DMS53 treated with DMSO at 0.1 percent for 48 hours (cell line): ENCODE data around the gene FBP1.
"Not testable (repeated sequence)": the region's sequence is repeated elsewhere in the genome, so short reads cannot be mapped to it uniquely, and the experiment has no call there.

Experiments
- DNase-seq: peaks from one replicate; lab custom pipeline; 2025; ENCODE audit not compliant: unreplicated experiment; lab: John Stamatoyannopoulos, UW

The FBP1 gene

GRCh38 chr9:94581728-94582127 lies 57.6 kb downstream of the FBP1 start:
- DNase-seq: no peak

- no peak for DNase-seq
Observed at GRCh38 chr9:94577571-94577970, 61.7 kb downstream of the FBP1 start.

- no peak for DNase-seq
Observed at GRCh38 chr9:94577036-94577435, 62.3 kb downstream of the FBP1 start.

- no peak for DNase-seq
Observed at GRCh38 chr9:94576131-94576530, 63.2 kb downstream of the FBP1 start.

GRCh38 chr9:94568972-94569712 lies 70.2 kb downstream of the FBP1 start:
- DNase-seq: no peak

GRCh38 chr9:94568250-94568889 lies 70.9 kb downstream of the FBP1 start:
- no peak for DNase-seq

GRCh38 chr9:94567271-94567670 lies 72.0 kb downstream of the FBP1 start:
- DNase-seq: no peak

- no peak for DNase-seq
Observed at GRCh38 chr9:94566550-94566949, 72.8 kb downstream of the FBP1 start.

- not testable (repeated sequence) for DNase-seq
Observed at GRCh38 chr9:94564279-94564678, 75.0 kb downstream of the FBP1 start.

GRCh38 chr9:94563548-94563947 lies 75.8 kb downstream of the FBP1 start:
- DNase-seq: no peak

- DNase-seq: no peak
Observed at GRCh38 chr9:94560237-94560636, 79.1 kb downstream of the FBP1 start.

GRCh38 chr9:94557376-94557775 lies 81.9 kb downstream of the FBP1 start:
- no peak for DNase-seq

GRCh38 chr9:94554439-94555331 lies 84.6 kb downstream of the FBP1 start, which contains the start of gene PCAT7:
Gene PCAT7, plus strand, starts transcription at chr9:94555083.
- DNase-seq: peak; percentile 78

GRCh38 chr9:94554078-94554438 lies 85.3 kb downstream of the FBP1 start:
- no peak for DNase-seq
